ENCODE results near the gene CLIC3.

GRCh38 chr9:137031904-137032640 lies 35.7 kb upstream of the CLIC3 start, which contains the start of gene FUT7:
- TF ChIP-seq POLR2A (IDR thresholded peaks at IDR 0.05; ENCODE audit: low read length): no peak
- TF ChIP-seq GATA1 (IDR thresholded peaks at IDR 0.05; ENCODE audit: low read depth, low read length): no peak

Data from erythroblast (primary cell).